CD14-positive monocyte (primary cell): ENCODE data around the gene AKAP6. TPM values are rescaled to one million over a fixed set of nuclear protein-coding genes. Genes with fewer than 3 reads are reported as not detected.

Experiments used
- DNase-seq, 3 donors: peaks; one replicate each; pipeline ENCODE4 v3.0.0-alpha.2; 2011 to 2022
- H2AFZ ChIP-seq: 2 replicates; pipeline ENCODE4 v1.6.0; 2012; ENCODE audit warnings: mild to moderate bottlenecking, low read depth, low read length, inconsistent platforms; ENCODE audit not compliant: insufficient read depth, poor library complexity, severe bottlenecking
- H3K27ac ChIP-seq, 2 donors: 1 replicate in 1 of 2; 2 replicates in 1 of 2; pipeline ENCODE4 v1.5.1; 2012 to 2013; ENCODE audit warnings: low read length in 2 of 2, control low read depth in 1 of 2, inconsistent platforms in 1 of 2, low read depth in 1 of 2, mild to moderate bottlenecking in 1 of 2
- H3K27me3 ChIP-seq, 2 donors: one replicate each; pipeline versions ENCODE4 v1.6.0 to v1.6.1; 2011 to 2013; ENCODE audit warnings: low read length in 2 of 2; ENCODE audit not compliant: control insufficient read depth in 2 of 2, insufficient read depth in 2 of 2
- H3K36me3 ChIP-seq, 2 donors: replicated peaks in 1 of 2; 1 replicate in 1 of 2; 2 replicates in 1 of 2; pipeline versions ENCODE4 v1.5.1 to v1.6.1; 2012 to 2013; ENCODE audit warnings: low read length in 2 of 2, control low read depth in 1 of 2, inconsistent platforms in 1 of 2, mild to moderate bottlenecking in 1 of 2; ENCODE audit not compliant: insufficient read depth in 2 of 2, control insufficient read depth in 1 of 2
- H3K4me1 ChIP-seq, 2 donors: 1 replicate in 1 of 2; 2 replicates in 1 of 2; pipeline versions ENCODE4 v1.5.1 to v1.6.1; 2012 to 2013; ENCODE audit warnings: low read length in 2 of 2, control low read depth in 1 of 2, inconsistent platforms in 1 of 2, mild to moderate bottlenecking in 1 of 2, moderate library complexity in 1 of 2; ENCODE audit not compliant: insufficient read depth in 2 of 2, control insufficient read depth in 1 of 2
- H3K4me2 ChIP-seq: replicated peaks from 2 replicates; pipeline ENCODE3; 2012; ENCODE audit warnings: low read length, moderate library complexity, mild to moderate bottlenecking; ENCODE audit not compliant: poor library complexity, severe bottlenecking; ENCODE audit errors: extremely low read depth
- H3K4me3 ChIP-seq, 3 experiments: fragments of 200-600 bp in 1 of 3; sonication (generic) in 1 of 3; replicated peaks in 1 of 3; 1 replicate in 2 of 3; 2 replicates in 1 of 3; pipeline ENCODE4 v1.5.1; 2011 to 2013; ENCODE audit warnings: low read length in 3 of 3, mild to moderate bottlenecking in 3 of 3, control low read depth in 2 of 3, low read depth in 2 of 3, inconsistent platforms in 1 of 3, moderate library complexity in 1 of 3
- H3K79me2 ChIP-seq: 2 replicates; pipeline ENCODE4 v1.6.0; 2012; ENCODE audit warnings: mild to moderate bottlenecking, control low read depth, inconsistent platforms, low read length, moderate library complexity; ENCODE audit not compliant: insufficient read depth
- H3K9ac ChIP-seq: 2 replicates; pipeline ENCODE4 v1.6.0; 2017; ENCODE audit warnings: low read length, mild to moderate bottlenecking; ENCODE audit not compliant: insufficient read depth, poor library complexity, severe bottlenecking
- H3K9me3 ChIP-seq, 2 donors: replicated peaks in 1 of 2; 1 replicate in 1 of 2; 2 replicates in 1 of 2; pipeline versions ENCODE4 v1.5.1 to v1.6.1; 2012 to 2013; ENCODE audit warnings: low read length in 2 of 2, control low read depth in 1 of 2; ENCODE audit not compliant: control insufficient read depth in 1 of 2, insufficient read depth in 1 of 2
- H4K20me1 ChIP-seq: 2 replicates; pipeline ENCODE4 v1.6.0; 2012; ENCODE audit warnings: mild to moderate bottlenecking, low read length, control low read depth, moderate library complexity; ENCODE audit not compliant: insufficient read depth
- H3K27ac Mint-ChIP-seq, 7 donors: one replicate each; pipeline ENCODE4 v1.8.0; 2020; ENCODE audit warnings: mild to moderate bottlenecking in 7 of 7, mixed read lengths in 7 of 7, moderate library complexity in 6 of 7, inconsistent platforms in 2 of 7
- H3K27me3 Mint-ChIP-seq, 3 donors: one replicate each; pipeline ENCODE4 v1.8.0; 2021 to 2022; ENCODE audit warnings: low read depth in 3 of 3, mild to moderate bottlenecking in 3 of 3, mixed read lengths in 3 of 3, moderate library complexity in 3 of 3, inconsistent platforms in 1 of 3
- H3K36me3 Mint-ChIP-seq, 2 donors: one replicate each; pipeline ENCODE4 v1.8.0; 2020; ENCODE audit warnings: mixed read lengths in 2 of 2, inconsistent platforms in 1 of 2, mild to moderate bottlenecking in 1 of 2
- H3K4me1 Mint-ChIP-seq: one replicate; pipeline ENCODE4 v1.8.0; 2020; ENCODE audit warnings: mild to moderate bottlenecking, mixed read lengths
- H3K4me3 Mint-ChIP-seq, 2 donors: one replicate each; pipeline ENCODE4 v1.8.0; 2020; ENCODE audit warnings: mild to moderate bottlenecking in 2 of 2, mixed read lengths in 2 of 2, moderate library complexity in 1 of 2
- H3K9me3 Mint-ChIP-seq, 7 donors: one replicate each; pipeline ENCODE4 v1.8.0; 2020 to 2022; ENCODE audit warnings: mixed read lengths in 7 of 7, mild to moderate bottlenecking in 6 of 7, moderate library complexity in 6 of 7, inconsistent platforms in 2 of 7
- WGBS: methylation state at CpG from one replicate; pipeline ENCODE4 v1.1.5; 2013; ENCODE audit warnings: missing lambda C conversion rate; ENCODE audit not compliant: insufficient coverage; 5-methylcytosine and 5-hydroxymethylcytosine counted together
- intact Hi-C, 2 donors: fragments of 100-400 bp; cut with micrococcal nuclease; formaldehyde crosslinking; loops; one replicate each; pipeline versions ENCODE4 v1.15.0 to v1.15.1; 2023
- polyA plus RNA-seq, 3 donors: library from polyadenylated mRNA; depleted of rRNA in 1 of 3; unstranded in 2 of 3; stranded (reverse) in 1 of 3; fragments of 300-500 nt in 2 of 3; fragments of >200 nt in 1 of 3; fragmentation: Illumina TruSeq in 2 of 3; gene quantifications; 1 replicate in 2 of 3; 2 replicates in 1 of 3; pipeline ENCODE4 v1.2.3, GENCODE V29; 2012 to 2021
- TF ChIP-seq, protein P1 (sequence below): fragments of 200-600 bp; IDR thresholded peaks from one replicate; pipeline ENCODE4 v1.8.0; 2022; ENCODE audit warnings: antibody characterized with exemption, mild to moderate bottlenecking

AKAP6 gene
- polyA plus RNA-seq, 3 donors = not detected

DNA sequence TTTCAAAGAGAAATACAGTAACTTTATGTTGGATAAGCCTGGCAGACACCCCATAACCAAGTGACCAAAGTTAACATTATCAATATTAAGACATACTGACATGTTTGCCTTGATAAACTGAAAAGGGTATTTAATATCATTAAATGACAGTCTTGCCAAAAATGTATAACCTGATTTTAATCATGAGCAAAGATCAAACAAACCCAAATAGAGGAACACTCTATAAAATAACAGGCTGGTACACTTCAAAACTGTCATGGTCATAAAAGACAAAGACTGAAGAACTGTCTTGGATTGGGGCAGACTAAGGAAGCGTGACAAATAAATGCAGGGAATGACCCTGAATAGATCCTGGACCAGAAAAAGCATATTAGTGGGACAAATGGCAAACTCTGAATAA is 64.0 kb downstream of the AKAP6 start:
- H3K4me1 Mint-ChIP-seq = no peaks in the 10 kb centered on the region
- H3K9me3 Mint-ChIP-seq = peaks cover 2 to 12% (median 6%) of the 10 kb centered on the region in 7 donors
- WGBS = 67% methylated on average over 1 of the region's 1 CpG
- intact Hi-C loops = no loop called here
- H3K27ac Mint-ChIP-seq = no peak overlapping the region
- H3K27me3 Mint-ChIP-seq = no peaks in the 10 kb centered on the region
- H3K4me3 ChIP-seq = no peak overlapping the region
- no peaks in the 10 kb centered on the region for H3K36me3 Mint-ChIP-seq
- no peaks in the 10 kb centered on the region for H3K9me3 ChIP-seq
- no peaks in the 10 kb centered on the region for H3K4me1 ChIP-seq
- H3K79me2 ChIP-seq = no peaks in the 10 kb centered on the region
- no peak for DNase-seq
- H3K9ac ChIP-seq = no peak overlapping the region
- H2AFZ ChIP-seq = no peak overlapping the region
- H3K4me2 ChIP-seq = no peak overlapping the region
- TF ChIP-seq, protein P1, sequence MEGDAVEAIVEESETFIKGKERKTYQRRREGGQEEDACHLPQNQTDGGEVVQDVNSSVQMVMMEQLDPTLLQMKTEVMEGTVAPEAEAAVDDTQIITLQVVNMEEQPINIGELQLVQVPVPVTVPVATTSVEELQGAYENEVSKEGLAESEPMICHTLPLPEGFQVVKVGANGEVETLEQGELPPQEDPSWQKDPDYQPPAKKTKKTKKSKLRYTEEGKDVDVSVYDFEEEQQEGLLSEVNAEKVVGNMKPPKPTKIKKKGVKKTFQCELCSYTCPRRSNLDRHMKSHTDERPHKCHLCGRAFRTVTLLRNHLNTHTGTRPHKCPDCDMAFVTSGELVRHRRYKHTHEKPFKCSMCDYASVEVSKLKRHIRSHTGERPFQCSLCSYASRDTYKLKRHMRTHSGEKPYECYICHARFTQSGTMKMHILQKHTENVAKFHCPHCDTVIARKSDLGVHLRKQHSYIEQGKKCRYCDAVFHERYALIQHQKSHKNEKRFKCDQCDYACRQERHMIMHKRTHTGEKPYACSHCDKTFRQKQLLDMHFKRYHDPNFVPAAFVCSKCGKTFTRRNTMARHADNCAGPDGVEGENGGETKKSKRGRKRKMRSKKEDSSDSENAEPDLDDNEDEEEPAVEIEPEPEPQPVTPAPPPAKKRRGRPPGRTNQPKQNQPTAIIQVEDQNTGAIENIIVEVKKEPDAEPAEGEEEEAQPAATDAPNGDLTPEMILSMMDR = no peak
- no peak overlapping the region for H3K4me3 Mint-ChIP-seq
- H3K27ac ChIP-seq = no peak overlapping the region
- H4K20me1 ChIP-seq = no peaks in the 10 kb centered on the region
- no peaks in the 10 kb centered on the region for H3K27me3 ChIP-seq
- no peaks in the 10 kb centered on the region for H3K36me3 ChIP-seq

DNA sequence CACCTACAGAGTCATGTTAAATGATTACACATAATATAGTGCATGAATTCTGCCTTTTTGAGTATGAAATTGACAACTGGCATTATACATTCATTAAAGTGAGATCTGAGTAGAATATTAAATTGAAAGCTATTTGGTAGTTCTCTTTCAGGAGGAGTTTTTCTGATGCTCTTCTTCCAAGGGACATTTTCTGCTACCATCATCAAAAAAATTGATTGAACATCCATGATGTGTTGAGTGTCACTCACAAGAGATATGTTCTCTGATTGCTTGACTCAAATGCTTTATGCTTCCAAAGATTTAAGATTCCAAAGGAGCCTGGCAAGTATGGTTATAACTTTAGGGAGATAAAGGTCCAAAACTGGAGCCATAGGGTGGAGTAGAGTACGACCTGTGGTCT is 64.9 kb downstream of the AKAP6 start:
- Histone ChIP-seq H3K9ac (no peak overlapping the region), H3K36me3 (no peaks in the 10 kb centered on the region), H3K4me1 (no peaks in the 10 kb centered on the region), H3K4me3 (no peak overlapping the region), H3K9me3 (no peaks in the 10 kb centered on the region), H3K4me2 (no peak overlapping the region), H3K79me2 (no peaks in the 10 kb centered on the region), H2AFZ (no peak overlapping the region), H3K27me3 (no peaks in the 10 kb centered on the region), H3K27ac (no peak overlapping the region), H4K20me1 (no peaks in the 10 kb centered on the region)
- 60% methylated on average over 1 of the region's 1 CpG for WGBS
- H3K9me3 Mint-ChIP-seq = peaks cover 2 to 9% (median 5%) of the 10 kb centered on the region in 7 donors
- no peaks in the 10 kb centered on the region for H3K4me1 Mint-ChIP-seq
- intact Hi-C loops = no loop called here
- H3K4me3 Mint-ChIP-seq = no peak overlapping the region
- TF ChIP-seq, protein P1 = no peak
- no peaks in the 10 kb centered on the region for H3K27me3 Mint-ChIP-seq
- no peak overlapping the region for H3K27ac Mint-ChIP-seq
- no peaks in the 10 kb centered on the region for H3K36me3 Mint-ChIP-seq
- no peak for DNase-seq
